K562 (cell line): ENCODE measurements around the gene TLE6. TPM values are rescaled to one million over a fixed set of nuclear protein-coding genes. Genes with fewer than 3 reads are reported as not detected.

ENCODE experiments used
- EP400 ChIP-seq: fragments of 450-650 bp; IDR thresholded peaks from 2 replicates; pipeline ENCODE4 v1.6.1; 2017; ENCODE audit warnings: antibody characterized with exemption, mild to moderate bottlenecking, moderate library complexity
- FOSL1 ChIP-seq: fragments of 200-800 bp; sonication (Bioruptor generic); conservative IDR thresholded peaks from 2 replicates; pipeline ENCODE4 v1.6.1; 2016; ENCODE audit warnings: missing genetic modification characterization, missing compliant biosample characterization
- FOXA1 ChIP-seq: fragments of 450-650 bp; IDR thresholded peaks from 2 replicates; pipeline ENCODE4 v1.6.1; 2016; ENCODE audit warnings: mild to moderate bottlenecking, borderline replicate concordance
- HDAC8 ChIP-seq: fragments of 450-650 bp; IDR thresholded peaks from 2 replicates; pipeline ENCODE4 v1.6.1; 2016; ENCODE audit warnings: mild to moderate bottlenecking, missing genetic modification characterization, moderate library complexity, missing compliant biosample characterization
- KDM1A ChIP-seq, 2 experiments: fragments of 450-650 bp; IDR thresholded peaks; 2 replicates each; pipeline ENCODE4 v1.6.1; 2016; ENCODE audit warnings: mild to moderate bottlenecking in 2 of 2
- MAFF ChIP-seq: IDR thresholded peaks from 2 replicates; pipeline ENCODE4 v1.6.1; 2012; ENCODE audit warnings: low read length, improper control_type of control experiment
- POLR2AphosphoS2 ChIP-seq: IDR thresholded peaks from 2 replicates; pipeline ENCODE4 v1.6.1; 2012; ENCODE audit warnings: low read length, improper control_type of control experiment
- RBM25 ChIP-seq: fragments of 200-400 bp; formaldehyde crosslinking; IDR thresholded peaks from 2 replicates; pipeline ENCODE4 v1.6.1; 2018; ENCODE audit warnings: low read length, low read depth, moderate library complexity; ENCODE audit not compliant: severe bottlenecking
- RBM34 ChIP-seq: fragments of 200-400 bp; formaldehyde crosslinking; IDR thresholded peaks from 2 replicates; pipeline ENCODE4 v1.6.1; 2018; ENCODE audit warnings: low read length, borderline replicate concordance; ENCODE audit not compliant: insufficient read depth
- RCOR1 ChIP-seq, 2 experiments: IDR thresholded peaks; 2 replicates each; pipeline ENCODE4 v1.6.1; 2012; ENCODE audit warnings: low read depth in 2 of 2, low read length in 2 of 2, borderline replicate concordance in 1 of 2, improper control_type of control experiment in 1 of 2
- SMARCC2 ChIP-seq: fragments of 450-650 bp; IDR thresholded peaks from 2 replicates; pipeline ENCODE4 v1.6.1; 2017; ENCODE audit warnings: antibody characterized with exemption, moderate library complexity, mild to moderate bottlenecking, low read depth
- STAT6 ChIP-seq: sonication (generic); formaldehyde crosslinking; IDR thresholded peaks from 2 replicates; pipeline ENCODE4 v1.8.1; 2023; ENCODE audit warnings: mild to moderate bottlenecking, missing genetic modification reagents
- ZNF232 ChIP-seq: sonication (generic); formaldehyde crosslinking; IDR thresholded peaks from 2 replicates; pipeline ENCODE4 v1.8.0; 2022; ENCODE audit warnings: mild to moderate bottlenecking, missing genetic modification reagents
- ZNF318 ChIP-seq, 2 experiments: fragments of 450-650 bp; IDR thresholded peaks; 2 replicates each; pipeline ENCODE4 v1.6.1; 2016; ENCODE audit warnings: mild to moderate bottlenecking in 2 of 2, borderline replicate concordance in 1 of 2, low read depth in 1 of 2, moderate library complexity in 1 of 2
- ZNF431 ChIP-seq: sonication (generic); formaldehyde crosslinking; IDR thresholded peaks from 2 replicates; pipeline ENCODE4 v1.8.0; 2022; ENCODE audit warnings: mild to moderate bottlenecking, missing genetic modification reagents
- ZNF436 ChIP-seq: fragments of 250-450, 450-650 bp; sonication (Bioruptor Pico); formaldehyde crosslinking; IDR thresholded peaks from 2 replicates; pipeline ENCODE4 v1.7.0; 2020; ENCODE audit warnings: mild to moderate bottlenecking
- ZNF830 ChIP-seq: fragments of 250-450 bp; sonication (Bioruptor Pico); IDR thresholded peaks from 2 replicates; pipeline ENCODE4 v1.5.0; 2021; ENCODE audit warnings: mild to moderate bottlenecking
- polyA plus RNA-seq, 8 experiments: library from polyadenylated mRNA; depleted of rRNA in 4 of 8; stranded (reverse) in 5 of 8; unstranded in 3 of 8; fragments of >200 nt; fragmentation: Nextera tagmentation in 2 of 8; fragmentation: Illumina TruSeq in 1 of 8; extraction: Ambion mirVana in 2 of 8; extraction: Trizol in 1 of 8; gene quantifications; 2 replicates each; pipeline versions ENCODE4 v1.2.1 to v1.2.3, GENCODE V29; 2011 to 2014; ENCODE audit warnings: inconsistent platforms in 1 of 8, missing spikeins in 1 of 8
- total RNA-seq, 7 experiments: library from RNA; depleted of rRNA in 6 of 7; stranded (reverse); fragments of >200 nt in 6 of 7; fragmentation: Illumina TruSeq in 2 of 7; extraction: Trizol in 2 of 7; gene quantifications; 2 replicates each; pipeline versions ENCODE4 v1.2.1 to v1.2.3, GENCODE V29; 2011 to 2021; ENCODE audit warnings: low replicate concordance in 1 of 7

The TLE6 gene
- total and polyA plus RNA-seq, 9 of the 15 experiments (the other 6 are each of a cell fraction or from before 2014, with no cell fraction given), result 1.1 to 6.1 (median 2.5) TPM

GRCh38 chr19:2949939-2950285, 27.5 kb upstream of the TLE6 start (continued):
- 0 out of 2 replicates have a peak, but pooled peaks have one; percentile 35 for TF ChIP-seq POLR2AphosphoS2
- TF ChIP-seq RBM25, result no peak
- no peak for TF ChIP-seq RBM34
- TF ChIP-seq MAFF, result no peak; the same call in 1 of the 2 replicates
- peak; percentile 100 for TF ChIP-seq KDM1A (IDR thresholded peaks at IDR 0.05)
- no peak for TF ChIP-seq HDAC8
- TF ChIP-seq ZNF830, result no peak
- TF ChIP-seq ZNF431 (CRISPR knock-in tag), result no peak
- peak; percentile 100 for TF ChIP-seq RCOR1 (IDR thresholded peaks at IDR 0.05; ENCODE audit: borderline replicate concordance in 1 of 2, low read depth in 2 of 2, low read length in 2 of 2)
- no peak for TF ChIP-seq FOXA1
- TF ChIP-seq ZNF436 (CRISPR knock-in tag), result no peak
- no peak for TF ChIP-seq EP400
- no peak; a peak in 1 of 4 replicates for TF ChIP-seq ZNF318 (IDR thresholded peaks at IDR 0.05; ENCODE audit: borderline replicate concordance in 1 of 2, low read depth in 1 of 2)
- TF ChIP-seq FOSL1, result peak; percentile 89
- no peak for TF ChIP-seq ZNF232 (CRISPR knock-in tag)
- TF ChIP-seq SMARCC2, result peak; percentile 96
- TF ChIP-seq STAT6 (CRISPR knock-in tag), result no peak
